Thoracic aorta (tissue), 2 donors: ENCODE measurements around the gene DNAJC30. TPM values are rescaled to one million over a fixed set of nuclear protein-coding genes. Genes with fewer than 3 reads are reported as not detected.

Experiments
- ATAC-seq: fragments of 150-250 bp; one replicate; pipeline ENCODE4 v1.8.0; 2017; ENCODE audit warnings: low read depth; ENCODE audit not compliant: insufficient number of reproducible peaks, low FRiP score
- DNase-seq: peaks from one replicate; pipeline ENCODE4 v3.0.0-alpha.2; 2020; ENCODE audit warnings: low spot score
- H3K27ac ChIP-seq, 2 donors: fragments of 200-600 bp; sonication (generic); 1 replicate in 1 of 2; 2 replicates in 1 of 2; pipeline ENCODE4 v1.5.1; 2016; ENCODE audit warnings: mild to moderate bottlenecking in 2 of 2, moderate library complexity in 2 of 2
- H3K27me3 ChIP-seq: fragments of 200-600 bp; sonication (generic); replicated peaks from 2 replicates; pipeline ENCODE4 v1.6.0; 2016; ENCODE audit warnings: mild to moderate bottlenecking; ENCODE audit not compliant: insufficient read depth
- H3K36me3 ChIP-seq: fragments of 200-600 bp; sonication (generic); one replicate; pipeline ENCODE4 v1.5.1; 2016
- H3K4me1 ChIP-seq, 2 donors: fragments of 200-600 bp; sonication (generic); 1 replicate in 1 of 2; 2 replicates in 1 of 2; pipeline versions ENCODE4 v1.5.1 to v1.6.0; 2016; ENCODE audit warnings: low read depth in 2 of 2, mild to moderate bottlenecking in 1 of 2; ENCODE audit not compliant: control insufficient read depth in 1 of 2
- H3K4me3 ChIP-seq: fragments of 200-600 bp; sonication (generic); 2 replicates; pipeline ENCODE4 v1.5.1; 2016; ENCODE audit warnings: mild to moderate bottlenecking
- H3K9me3 ChIP-seq: fragments of 200-600 bp; sonication (generic); 2 replicates; pipeline ENCODE4 v1.5.1; 2016
- total RNA-seq, 2 donors: library from RNA; depleted of rRNA; stranded (reverse); fragments of >200 nt; gene quantifications; one replicate each; pipeline versions ENCODE4 v1.1.0 to v1.2.3, GENCODE V29; 2016
- TF ChIP-seq, protein P1 (sequence below): fragments of 200-600 bp; sonication (generic); IDR thresholded peaks from one replicate; pipeline ENCODE4 v1.5.1; 2019; ENCODE audit warnings: antibody characterized with exemption

The DNAJC30 gene
- total RNA-seq, 2 donors from 2014 or later, result 3.9 to 7.8 TPM

DNA sequence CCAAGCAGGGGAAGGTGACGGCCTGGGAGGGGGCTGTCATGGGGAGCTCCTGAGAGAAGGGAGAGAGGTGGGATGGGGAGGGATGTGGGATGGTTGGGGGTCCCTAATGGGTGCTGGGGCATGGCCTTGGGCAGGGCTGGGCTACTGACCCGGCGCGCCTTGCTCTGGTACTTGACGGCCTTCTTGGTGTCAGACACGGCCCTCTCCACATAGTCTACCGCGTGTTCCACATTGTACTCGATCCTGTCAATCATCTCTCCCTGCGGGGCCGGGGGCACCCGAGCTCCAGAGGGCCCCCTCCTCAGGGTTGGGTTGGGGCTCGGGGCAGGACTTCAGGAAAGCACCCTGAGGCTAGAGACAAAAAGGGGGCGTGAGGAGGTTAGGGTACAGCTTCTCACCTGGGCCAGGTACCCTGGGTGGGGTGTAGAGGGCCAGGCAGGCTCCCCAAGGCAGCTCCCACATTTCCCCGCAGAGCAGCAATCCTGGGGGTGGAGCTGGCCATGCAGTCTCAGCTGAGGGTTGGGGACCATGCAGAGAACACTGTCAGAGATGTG, 17.4 kb upstream of the DNAJC30 start:
- no peaks in the 10 kb centered on the region for H3K9me3 ChIP-seq
- no peak overlapping the region for H3K27ac ChIP-seq
- no peak overlapping the region for H3K4me3 ChIP-seq
- TF ChIP-seq, protein P1, sequence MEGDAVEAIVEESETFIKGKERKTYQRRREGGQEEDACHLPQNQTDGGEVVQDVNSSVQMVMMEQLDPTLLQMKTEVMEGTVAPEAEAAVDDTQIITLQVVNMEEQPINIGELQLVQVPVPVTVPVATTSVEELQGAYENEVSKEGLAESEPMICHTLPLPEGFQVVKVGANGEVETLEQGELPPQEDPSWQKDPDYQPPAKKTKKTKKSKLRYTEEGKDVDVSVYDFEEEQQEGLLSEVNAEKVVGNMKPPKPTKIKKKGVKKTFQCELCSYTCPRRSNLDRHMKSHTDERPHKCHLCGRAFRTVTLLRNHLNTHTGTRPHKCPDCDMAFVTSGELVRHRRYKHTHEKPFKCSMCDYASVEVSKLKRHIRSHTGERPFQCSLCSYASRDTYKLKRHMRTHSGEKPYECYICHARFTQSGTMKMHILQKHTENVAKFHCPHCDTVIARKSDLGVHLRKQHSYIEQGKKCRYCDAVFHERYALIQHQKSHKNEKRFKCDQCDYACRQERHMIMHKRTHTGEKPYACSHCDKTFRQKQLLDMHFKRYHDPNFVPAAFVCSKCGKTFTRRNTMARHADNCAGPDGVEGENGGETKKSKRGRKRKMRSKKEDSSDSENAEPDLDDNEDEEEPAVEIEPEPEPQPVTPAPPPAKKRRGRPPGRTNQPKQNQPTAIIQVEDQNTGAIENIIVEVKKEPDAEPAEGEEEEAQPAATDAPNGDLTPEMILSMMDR, result no peak
- no peak for DNase-seq
- H3K4me1 ChIP-seq, result peaks cover 0 to 17% of the 10 kb centered on the region in 2 donors
- ATAC-seq, result no peak
- H3K36me3 ChIP-seq, result peaks cover 31% of the 10 kb centered on the region
- no peaks in the 10 kb centered on the region for H3K27me3 ChIP-seq

DNA sequence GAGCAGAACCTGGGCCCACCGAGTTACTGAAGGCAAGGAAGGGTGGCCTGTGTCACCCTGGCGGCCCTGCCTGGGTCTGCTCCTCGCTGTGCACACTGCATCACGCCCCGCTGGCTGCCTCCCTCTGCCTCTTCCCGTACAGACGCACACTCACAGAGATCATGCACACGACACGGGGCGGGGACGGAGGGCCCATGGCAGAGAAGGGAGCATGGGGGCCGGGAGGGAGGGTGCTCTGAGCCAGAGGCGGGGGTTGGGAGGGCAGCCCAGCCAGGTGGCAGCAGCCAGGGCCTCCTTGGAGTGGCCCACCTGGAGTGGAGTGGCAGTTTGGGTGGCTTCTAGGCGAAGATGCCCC, 16.8 kb upstream of the DNAJC30 start:
- Histone ChIP-seq H3K4me1 (peaks cover 0 to 11% of the 10 kb centered on the region in 2 donors), H3K36me3 (peaks cover 35% of the 10 kb centered on the region), H3K9me3 (no peaks in the 10 kb centered on the region), H3K27ac (no peak overlapping the region), H3K27me3 (no peaks in the 10 kb centered on the region), H3K4me3 (no peak overlapping the region)
- ATAC-seq, result no peak
- no peak for DNase-seq
- TF ChIP-seq, protein P1, result no peak

DNA sequence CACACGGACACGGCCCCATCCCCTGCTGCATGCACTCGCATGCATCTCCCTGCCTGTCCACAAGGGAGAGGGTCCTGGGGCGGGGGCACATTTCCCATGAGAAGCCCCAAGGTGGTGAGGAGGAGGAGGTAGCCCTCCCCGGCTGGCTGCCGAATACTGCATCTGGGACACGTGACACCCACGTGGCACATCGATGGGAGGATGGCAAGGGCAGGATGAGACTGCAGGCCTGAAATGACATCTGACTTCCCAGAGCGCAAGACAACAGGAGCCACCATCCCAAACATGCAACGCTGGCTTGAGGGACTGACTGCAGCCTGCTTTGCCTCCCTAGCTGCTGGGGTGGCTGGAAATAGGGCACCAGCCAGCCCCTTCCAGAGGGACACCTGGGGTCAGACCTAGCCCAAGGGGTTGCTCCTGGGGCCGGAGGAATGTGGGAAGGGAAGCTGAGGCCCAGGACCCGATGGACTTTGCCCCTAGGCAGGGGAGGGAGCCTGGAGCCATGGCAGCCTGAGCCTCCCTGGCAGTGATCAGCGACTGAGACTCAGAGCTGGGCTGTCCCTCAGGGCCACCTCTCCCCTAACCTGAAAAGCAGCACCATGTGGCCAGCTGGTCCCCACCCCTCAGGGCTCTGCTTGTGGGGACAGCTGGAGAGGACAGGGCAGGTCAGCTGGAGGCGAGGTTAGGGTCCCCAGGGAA, 16.3 kb upstream of the DNAJC30 start:
- H3K4me3 ChIP-seq, result no peak overlapping the region
- H3K4me1 ChIP-seq, result peaks cover 0 to 5% of the 10 kb centered on the region in 2 donors
- H3K36me3 ChIP-seq, result peaks cover 40% of the 10 kb centered on the region
- no peaks in the 10 kb centered on the region for H3K9me3 ChIP-seq
- ATAC-seq, result no peak
- no peak overlapping the region for H3K27ac ChIP-seq
- TF ChIP-seq, protein P1, result no peak
- DNase-seq, result no peak
- H3K27me3 ChIP-seq, result no peaks in the 10 kb centered on the region

DNA sequence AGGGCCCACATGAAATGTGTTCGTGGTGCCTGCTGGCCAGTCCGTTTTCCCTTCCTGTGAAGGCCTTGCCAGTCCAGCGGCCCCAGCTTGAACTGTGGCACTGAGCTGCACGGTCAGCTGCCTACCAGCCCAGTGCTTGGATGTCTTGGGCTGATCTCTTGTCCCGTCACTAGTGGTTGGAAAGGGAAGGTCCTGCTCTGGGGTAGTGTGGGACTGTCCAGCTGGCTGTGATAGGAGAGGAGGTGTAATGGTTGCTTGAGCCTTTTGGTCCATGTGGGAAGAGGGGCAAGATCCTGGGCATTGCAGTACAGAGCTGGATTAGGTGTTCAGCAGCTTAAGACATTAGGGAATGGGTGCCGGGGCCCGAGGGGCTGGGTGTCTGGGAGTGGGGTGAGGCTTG, 15.2 kb upstream of the DNAJC30 start:
- no peak for DNase-seq
- H3K36me3 ChIP-seq, result peaks cover 49% of the 10 kb centered on the region
- H3K9me3 ChIP-seq, result no peaks in the 10 kb centered on the region
- no peaks in the 10 kb centered on the region for H3K27me3 ChIP-seq
- H3K4me3 ChIP-seq, result no peak overlapping the region
- H3K4me1 ChIP-seq, result no peaks in the 10 kb centered on the region
- no peak for ATAC-seq
- no peak overlapping the region for H3K27ac ChIP-seq
- TF ChIP-seq, protein P1, result no peak

DNA sequence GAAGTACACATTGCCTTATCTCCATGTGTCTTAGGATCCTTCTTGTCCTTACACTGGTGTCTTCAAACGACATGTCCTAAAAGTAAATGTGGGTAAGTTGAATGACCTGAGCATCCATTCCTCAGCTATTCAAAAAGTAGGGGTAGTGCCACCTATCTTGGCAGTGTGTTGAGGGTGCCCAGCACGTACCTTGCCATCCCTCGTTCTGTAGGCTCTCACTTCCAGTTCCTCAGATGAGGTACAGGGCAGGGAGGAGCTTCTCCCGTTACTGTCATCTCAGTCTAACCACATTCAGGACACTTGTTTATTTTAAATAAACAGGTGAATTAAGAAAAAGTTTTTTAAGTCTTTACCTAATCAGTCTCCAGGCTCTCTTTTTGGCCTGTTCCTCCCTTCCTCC, 13.1 kb upstream of the DNAJC30 start:
- TF ChIP-seq, protein P1, result no peak
- H3K9me3 ChIP-seq, result no peaks in the 10 kb centered on the region
- H3K27me3 ChIP-seq, result no peaks in the 10 kb centered on the region
- no peak overlapping the region for H3K27ac ChIP-seq
- DNase-seq (no peak), ATAC-seq (no peak)
- H3K4me1 ChIP-seq, result no peaks in the 10 kb centered on the region
- peaks cover 52% of the 10 kb centered on the region for H3K36me3 ChIP-seq
- no peak overlapping the region for H3K4me3 ChIP-seq
